ENCODE data around the gene IMP3.

IMP3 gene

GRCh38 chr15:75655931-75656330 lies 15.9 kb upstream of the IMP3 start:
- Histone ChIP-seq H3K23ac (ENCODE audit: low read length in 2 of 2) (no peak overlapping the region), H3K14ac (ENCODE audit: low read length in 2 of 2) (no peak overlapping the region), H3K4me2 (ENCODE audit: low read length, poor library complexity, severe bottlenecking) (no peak overlapping the region), H3K9me3 (ENCODE audit: control insufficient read depth, low read length) (no peaks in the 10 kb centered on the region), H2AFZ (ENCODE audit: low read depth, low read length) (no peak overlapping the region), H4K91ac (ENCODE audit: low read length) (no peak overlapping the region), H3K27ac (ENCODE audit: low read length, poor library complexity, severe bottlenecking) (no peak overlapping the region), H3K9ac (ENCODE audit: low read length) (no peak overlapping the region), H4K8ac (ENCODE audit: low read length) (no peak overlapping the region), H2BK5ac (ENCODE audit: low read depth, low read length, poor library complexity, severe bottlenecking) (no peak overlapping the region), H3K79me1 (replicated peaks; ENCODE audit: low read length, poor library complexity, severe bottlenecking) (peaks cover 26% of the 10 kb centered on the region), H2AK5ac (ENCODE audit: low read length, severe bottlenecking) (no peak overlapping the region), H2BK12ac (ENCODE audit: low read length in 2 of 2) (no peak overlapping the region), H2BK120ac (ENCODE audit: low read depth, low read length) (no peak overlapping the region), H3K4me1 (ENCODE audit: control insufficient read depth, insufficient read depth, low read depth, low read length) (peaks cover 51% of the 10 kb centered on the region), H3K4me3 (ENCODE audit: insufficient read depth in 1 of 2, low read depth in 1 of 2, low read length in 2 of 2) (no peak overlapping the region), H3K4ac (ENCODE audit: low read depth in 1 of 2, low read length in 2 of 2) (no peak overlapping the region), H3K27me3 (ENCODE audit: control insufficient read depth in 1 of 2, insufficient read depth in 1 of 2, low read length in 2 of 2) (no peaks in the 10 kb centered on the region), H3K18ac (ENCODE audit: low read depth in 1 of 2, low read length in 2 of 2) (no peak overlapping the region), H3K36me3 (ENCODE audit: control insufficient read depth in 1 of 2, insufficient read depth in 2 of 2, low read depth in 1 of 2, low read length in 2 of 2) (peaks cover 83 to 85% of the 10 kb centered on the region in 2 experiments), H2BK15ac (ENCODE audit: low read depth, poor library complexity, severe bottlenecking) (no peak overlapping the region)
- WGBS, result 90% methylated on average over 4 of the region's 4 CpGs
- no peak for DNase-seq

- Histone ChIP-seq H3K23ac (ENCODE audit: low read length in 2 of 2) (no peak overlapping the region), H3K27me3 (ENCODE audit: control insufficient read depth in 1 of 2, insufficient read depth in 1 of 2, low read length in 2 of 2) (no peaks in the 10 kb centered on the region), H2BK5ac (ENCODE audit: low read depth, low read length, poor library complexity, severe bottlenecking) (no peak overlapping the region), H2BK12ac (ENCODE audit: low read length in 2 of 2) (no peak overlapping the region), H3K4me2 (ENCODE audit: low read length, poor library complexity, severe bottlenecking) (no peak overlapping the region), H2BK15ac (ENCODE audit: low read depth, poor library complexity, severe bottlenecking) (no peak overlapping the region), H3K18ac (ENCODE audit: low read depth in 1 of 2, low read length in 2 of 2) (no peak overlapping the region), H3K36me3 (ENCODE audit: control insufficient read depth in 1 of 2, insufficient read depth in 2 of 2, low read depth in 1 of 2, low read length in 2 of 2) (peaks cover 84 to 91% of the 10 kb centered on the region in 2 experiments), H3K4ac (ENCODE audit: low read depth in 1 of 2, low read length in 2 of 2) (no peak overlapping the region), H2AFZ (ENCODE audit: low read depth, low read length) (no peak overlapping the region), H3K4me1 (ENCODE audit: control insufficient read depth, insufficient read depth, low read depth, low read length) (peaks cover 51% of the 10 kb centered on the region), H3K4me3 (ENCODE audit: insufficient read depth in 1 of 2, low read depth in 1 of 2, low read length in 2 of 2) (peak overlapping the region in 1 of 2 experiments; percentile 45), H2BK120ac (ENCODE audit: low read depth, low read length) (no peak overlapping the region), H3K14ac (ENCODE audit: low read length in 2 of 2) (no peak overlapping the region), H3K9ac (ENCODE audit: low read length) (peak overlapping the region; percentile 55), H3K79me1 (replicated peaks; ENCODE audit: low read length, poor library complexity, severe bottlenecking) (peaks cover 26% of the 10 kb centered on the region), H2AK5ac (ENCODE audit: low read length, severe bottlenecking) (no peak overlapping the region), H4K8ac (ENCODE audit: low read length) (peak overlapping the region; percentile 30), H4K91ac (ENCODE audit: low read length) (no peak overlapping the region), H3K9me3 (ENCODE audit: control insufficient read depth, low read length) (no peaks in the 10 kb centered on the region), H3K27ac (ENCODE audit: low read length, poor library complexity, severe bottlenecking) (no peak overlapping the region)
- 75% methylated on average over 3 of the region's 4 CpGs for WGBS
- DNase-seq, result no peak
Measured at GRCh38 chr15:75654201-75654907, 14.3 kb upstream of the IMP3 start.

GRCh38 chr15:75653347-75653913 lies 13.4 kb upstream of the IMP3 start:
- H4K8ac ChIP-seq (ENCODE audit: low read length), result no peak overlapping the region
- peak overlapping the region; percentile 98 for H3K9ac ChIP-seq (ENCODE audit: low read length)

GRCh38 chr15:75651810-75652543 lies 12.0 kb upstream of the IMP3 start:
- 50% methylated on average over 2 of the region's 2 CpGs for WGBS
- DNase-seq, result no peak
- no peaks in the 10 kb centered on the region for H3K27me3 ChIP-seq (ENCODE audit: control insufficient read depth in 1 of 2, insufficient read depth in 1 of 2, low read length in 2 of 2)

More at GRCh38 chr15:75653347-75653913, 13.4 kb upstream of the IMP3 start:
- H2BK5ac ChIP-seq (ENCODE audit: low read depth, low read length, poor library complexity, severe bottlenecking), result no peak overlapping the region
- peak overlapping the region in 1 of 2 experiments; percentile 0 for H3K14ac ChIP-seq (ENCODE audit: low read length in 2 of 2)
- H2AK5ac ChIP-seq (ENCODE audit: low read length, severe bottlenecking), result no peak overlapping the region
- peak overlapping the region in 1 of 2 experiments; percentile 94 for H3K4me3 ChIP-seq (ENCODE audit: insufficient read depth in 1 of 2, low read depth in 1 of 2, low read length in 2 of 2)
- no peak for DNase-seq
- H3K27ac ChIP-seq (ENCODE audit: low read length, poor library complexity, severe bottlenecking), result no peak overlapping the region
- H2BK120ac ChIP-seq (ENCODE audit: low read depth, low read length), result no peak overlapping the region
- H3K23ac ChIP-seq (ENCODE audit: low read length in 2 of 2), result no peak overlapping the region
- H3K4me1 ChIP-seq (ENCODE audit: control insufficient read depth, insufficient read depth, low read depth, low read length), result peaks cover 55% of the 10 kb centered on the region
- peaks cover 76 to 83% of the 10 kb centered on the region in 2 experiments for H3K36me3 ChIP-seq (ENCODE audit: control insufficient read depth in 1 of 2, insufficient read depth in 2 of 2, low read depth in 1 of 2, low read length in 2 of 2)
- peaks cover 20% of the 10 kb centered on the region for H3K79me1 ChIP-seq (replicated peaks; ENCODE audit: low read length, poor library complexity, severe bottlenecking)
- H3K9me3 ChIP-seq (ENCODE audit: control insufficient read depth, low read length), result no peaks in the 10 kb centered on the region
- WGBS, result 81% methylated on average over 16 of the region's 16 CpGs
- no peak overlapping the region for H4K91ac ChIP-seq (ENCODE audit: low read length)
- H2AFZ ChIP-seq (ENCODE audit: low read depth, low read length), result no peak overlapping the region
- H3K4ac ChIP-seq (ENCODE audit: low read depth in 1 of 2, low read length in 2 of 2), result no peak overlapping the region
- H3K27me3 ChIP-seq (ENCODE audit: control insufficient read depth in 1 of 2, insufficient read depth in 1 of 2, low read length in 2 of 2), result no peaks in the 10 kb centered on the region
- no peak overlapping the region for H2BK15ac ChIP-seq (ENCODE audit: low read depth, poor library complexity, severe bottlenecking)
- H3K4me2 ChIP-seq (ENCODE audit: low read length, poor library complexity, severe bottlenecking), result no peak overlapping the region
- no peak overlapping the region for H3K18ac ChIP-seq (ENCODE audit: low read depth in 1 of 2, low read length in 2 of 2)
- H2BK12ac ChIP-seq (ENCODE audit: low read length in 2 of 2), result peak overlapping the region in 1 of 2 experiments; percentile 58

More at GRCh38 chr15:75651810-75652543, 12.0 kb upstream of the IMP3 start:
- H2AK5ac ChIP-seq (ENCODE audit: low read length, severe bottlenecking), result peak overlapping the region; percentile 64
- H4K91ac ChIP-seq (ENCODE audit: low read length), result no peak overlapping the region
- peak overlapping the region; percentile 98 for H3K9ac ChIP-seq (ENCODE audit: low read length)
- peaks cover 14% of the 10 kb centered on the region for H3K79me1 ChIP-seq (replicated peaks; ENCODE audit: low read length, poor library complexity, severe bottlenecking)
- peak overlapping the region; percentile 39 for H2BK5ac ChIP-seq (ENCODE audit: low read depth, low read length, poor library complexity, severe bottlenecking)
- H4K8ac ChIP-seq (ENCODE audit: low read length), result peak overlapping the region; percentile 22
- peak overlapping the region; percentile 58 for H3K4me2 ChIP-seq (ENCODE audit: low read length, poor library complexity, severe bottlenecking)
- H3K4me3 ChIP-seq (ENCODE audit: insufficient read depth in 1 of 2, low read depth in 1 of 2, low read length in 2 of 2), result peak overlapping the region; percentile 2 to 94
- no peak overlapping the region for H3K27ac ChIP-seq (ENCODE audit: low read length, poor library complexity, severe bottlenecking)
- peak overlapping the region; percentile 26 for H2BK15ac ChIP-seq (ENCODE audit: low read depth, poor library complexity, severe bottlenecking)
- H2BK120ac ChIP-seq (ENCODE audit: low read depth, low read length), result peak overlapping the region; percentile 11
- peaks cover 62 to 68% of the 10 kb centered on the region in 2 experiments for H3K36me3 ChIP-seq (ENCODE audit: control insufficient read depth in 1 of 2, insufficient read depth in 2 of 2, low read depth in 1 of 2, low read length in 2 of 2)
- peak overlapping the region in 1 of 2 experiments; percentile 46 for H3K23ac ChIP-seq (ENCODE audit: low read length in 2 of 2)
- peak overlapping the region in 1 of 2 experiments; percentile 65 for H2BK12ac ChIP-seq (ENCODE audit: low read length in 2 of 2)
- peaks cover 52% of the 10 kb centered on the region for H3K4me1 ChIP-seq (ENCODE audit: control insufficient read depth, insufficient read depth, low read depth, low read length)
- H3K18ac ChIP-seq (ENCODE audit: low read depth in 1 of 2, low read length in 2 of 2), result peak overlapping the region; percentile 48 to 82
- H3K14ac ChIP-seq (ENCODE audit: low read length in 2 of 2), result peak overlapping the region in 1 of 2 experiments; percentile 89
- H2AFZ ChIP-seq (ENCODE audit: low read depth, low read length), result no peak overlapping the region
- H3K9me3 ChIP-seq (ENCODE audit: control insufficient read depth, low read length), result no peaks in the 10 kb centered on the region
- peak overlapping the region; percentile 30 to 71 for H3K4ac ChIP-seq (ENCODE audit: low read depth in 1 of 2, low read length in 2 of 2)
